Coronary artery (tissue), 2 donors: ENCODE results near the gene PYGB.

Experiments used
- DNase-seq: peaks from one replicate; pipeline ENCODE4 v3.0.0-alpha.2; 2017; ENCODE audit warnings: low spot score
- H3K27ac ChIP-seq, 2 donors: fragments of 200-600 bp; sonication (generic); one replicate each; pipeline ENCODE4 v1.5.1; 2016 to 2019
- H3K4me3 ChIP-seq: fragments of 200-600 bp; sonication (generic); 2 replicates; pipeline ENCODE4 v1.5.1; 2016; ENCODE audit warnings: mild to moderate bottlenecking, moderate library complexity
- CTCF ChIP-seq: fragments of 200-600 bp; sonication (generic); IDR thresholded peaks from one replicate; pipeline ENCODE4 v1.5.1; 2019; ENCODE audit warnings: antibody characterized with exemption

The PYGB gene

GRCh38 chr20:25283221-25283951 lies 35.5 kb downstream of the PYGB start:
- Histone ChIP-seq H3K27ac (no peak overlapping the region), H3K4me3 (no peak overlapping the region)
- TF ChIP-seq CTCF = no peak
- DNase-seq = no peak

- H3K27ac ChIP-seq = no peak overlapping the region
- TF ChIP-seq CTCF = no peak
- no peak for DNase-seq
- no peak overlapping the region for H3K4me3 ChIP-seq
Observed at GRCh38 chr20:25284131-25284601, 36.3 kb downstream of the PYGB start.

- H3K27ac ChIP-seq = no peak overlapping the region
- no peak overlapping the region for H3K4me3 ChIP-seq
- DNase-seq = no peak
- no peak for TF ChIP-seq CTCF
Observed at GRCh38 chr20:25285091-25285647, 37.3 kb downstream of the PYGB start.

GRCh38 chr20:25285856-25286798 lies 38.2 kb downstream of the PYGB start:
- Histone ChIP-seq H3K4me3 (no peak overlapping the region), H3K27ac (no peak overlapping the region)
- TF ChIP-seq CTCF = no peak
- no peak for DNase-seq

- Histone ChIP-seq H3K4me3 (no peak overlapping the region), H3K27ac (no peak overlapping the region)
- no peak for TF ChIP-seq CTCF
- no peak for DNase-seq
Observed at GRCh38 chr20:25286917-25287316, 39.0 kb downstream of the PYGB start.

GRCh38 chr20:25287631-25288290 lies 39.9 kb downstream of the PYGB start:
- no peak overlapping the region for H3K4me3 ChIP-seq
- no peak overlapping the region for H3K27ac ChIP-seq
- TF ChIP-seq CTCF = no peak
- DNase-seq = no peak
